A549 (cell line): ENCODE measurements around the gene TNFSF8.

Experiments
- CTCF ChIP-seq: fragments of >200 bp; sonication (Bioruptor Twin); formaldehyde crosslinking; IDR thresholded peaks from 3 replicates; pipeline ENCODE4 v1.5.1; 2016
- EP300 ChIP-seq, 2 experiments: fragments of >200 bp; sonication (Bioruptor Twin); formaldehyde crosslinking; IDR thresholded peaks; 2 replicates in 1 of 2; 3 replicates in 1 of 2; pipeline ENCODE4 v1.6.1; 2016 to 2017
- ESRRA ChIP-seq: fragments of 150-350 bp; IDR thresholded peaks from 2 replicates; pipeline ENCODE4 v1.6.1; 2014; ENCODE audit warnings: mild to moderate bottlenecking, low read length, borderline replicate concordance
- JUN ChIP-seq, 2 experiments: fragments of >200 bp; sonication (Bioruptor Twin); formaldehyde crosslinking; IDR thresholded peaks; 2 replicates in 1 of 2; 3 replicates in 1 of 2; pipeline ENCODE4 v1.6.1; 2016 to 2017
- MAFK ChIP-seq: fragments of 450-650 bp; IDR thresholded peaks from 2 replicates; pipeline ENCODE4 v1.6.1; 2014; ENCODE audit not compliant: partially characterized antibody
- MYC ChIP-seq: IDR thresholded peaks from 2 replicates; pipeline ENCODE4 v1.6.1; 2012; ENCODE audit warnings: mild to moderate bottlenecking, inconsistent platforms, low read length, improper control_type of control experiment, borderline replicate concordance
- NPAS2 ChIP-seq: fragments of 250-450 bp; sonication (Bioruptor Pico); IDR thresholded peaks from 2 replicates; pipeline ENCODE4 v1.8.0; 2022; ENCODE audit warnings: mild to moderate bottlenecking, moderate library complexity, borderline replicate concordance
- POLR2A ChIP-seq: IDR thresholded peaks from 2 replicates; pipeline ENCODE4 v1.6.1; 2012; ENCODE audit warnings: mild to moderate bottlenecking, low read length
- POLR2AphosphoS2 ChIP-seq: conservative IDR thresholded peaks from 2 replicates; pipeline ENCODE4 v1.6.1; 2012; ENCODE audit warnings: low read length, improper control_type of control experiment, inconsistent platforms
- RCOR1 ChIP-seq: fragments of 150-350 bp; IDR thresholded peaks from 2 replicates; pipeline ENCODE4 v1.6.1; 2014; ENCODE audit warnings: antibody characterized with exemption, low read length, low read depth
- RNF2 ChIP-seq: fragments of 200-600 bp; sonication (generic); IDR thresholded peaks from 2 replicates; pipeline ENCODE4 v1.6.1; 2016; ENCODE audit warnings: low read depth, mild to moderate bottlenecking, antibody characterized with exemption, moderate library complexity, borderline replicate concordance
- ZFP36 ChIP-seq: fragments of 450-650 bp; IDR thresholded peaks from 2 replicates; pipeline ENCODE4 v1.6.1; 2014; ENCODE audit warnings: borderline replicate concordance; ENCODE audit not compliant: partially characterized antibody

DNA sequence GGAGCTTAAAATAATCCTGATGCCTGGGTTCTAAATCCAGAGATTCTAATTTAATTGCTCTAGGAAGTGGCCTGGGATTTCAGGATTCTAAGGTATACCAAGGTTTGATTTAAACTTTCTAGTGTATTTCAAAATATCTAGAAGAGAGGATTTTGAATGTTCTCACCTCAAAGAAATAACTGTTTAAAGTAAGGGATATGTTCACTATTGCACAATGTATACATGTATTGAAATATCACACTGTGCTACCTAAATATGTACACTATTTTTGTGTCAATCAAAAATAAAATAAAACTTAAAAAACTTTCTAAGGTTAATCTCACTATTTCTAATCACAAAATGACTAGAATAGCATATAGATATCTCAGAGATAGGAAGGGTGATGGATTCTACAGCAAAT lies 34.0 kb downstream of the TNFSF8 start:
- no peak for TF ChIP-seq EP300 (IDR thresholded peaks at IDR 0.05)
- no peak for TF ChIP-seq MYC
- no peak for TF ChIP-seq CTCF
- TF ChIP-seq MAFK = no peak
- TF ChIP-seq RCOR1 = no peak
- no peak for TF ChIP-seq ESRRA
- no peak for TF ChIP-seq JUN (IDR thresholded peaks at IDR 0.05)
- no peak for TF ChIP-seq ZFP36
- TF ChIP-seq RNF2 = no peak
- no peak for TF ChIP-seq POLR2A
- no peak for TF ChIP-seq NPAS2 (CRISPR knock-in tag)
- TF ChIP-seq POLR2AphosphoS2 = no peak
